Neuronal stem cell (in vitro differentiated cells): ENCODE data around the gene LINGO3.

Source experiments
- DNase-seq: peaks from one replicate; pipeline ENCODE4 v3.0.0-alpha.2; 2013; ENCODE audit warnings: low spot score
- H2AFZ ChIP-seq: one replicate; pipeline ENCODE4 v1.6.1; 2013; ENCODE audit warnings: mild to moderate bottlenecking, low read length, inconsistent platforms
- H2AK5ac ChIP-seq: 2 replicates; pipeline ENCODE4 v1.6.1; 2013; ENCODE audit warnings: low read depth, mild to moderate bottlenecking, inconsistent platforms, low read length, moderate library complexity, mixed read lengths
- H2BK120ac ChIP-seq: 2 replicates; pipeline ENCODE4 v1.6.1; 2013; ENCODE audit warnings: low read depth, mild to moderate bottlenecking, inconsistent platforms, low read length, moderate library complexity, mixed read lengths
- H2BK12ac ChIP-seq: one replicate; pipeline ENCODE4 v1.6.1; 2013; ENCODE audit warnings: low read length, inconsistent platforms
- H2BK15ac ChIP-seq: 2 replicates; pipeline ENCODE4 v1.6.1; 2013; ENCODE audit warnings: mild to moderate bottlenecking, low read length, inconsistent platforms, mixed read lengths
- H2BK5ac ChIP-seq: one replicate; pipeline ENCODE4 v1.6.1; 2013; ENCODE audit warnings: inconsistent platforms, mild to moderate bottlenecking, low read length, moderate library complexity
- H3K14ac ChIP-seq: one replicate; pipeline ENCODE4 v1.6.1; 2013; ENCODE audit warnings: low read length, inconsistent platforms
- H3K18ac ChIP-seq: 2 replicates; pipeline ENCODE4 v1.6.1; 2013; ENCODE audit warnings: low read length, inconsistent platforms
- H3K23ac ChIP-seq: 2 replicates; pipeline ENCODE4 v1.6.1; 2013; ENCODE audit warnings: low read depth, mild to moderate bottlenecking, mixed read lengths, low read length, inconsistent platforms; ENCODE audit not compliant: poor library complexity
- H3K27ac ChIP-seq: replicated peaks from 3 replicates; pipeline ENCODE4 v1.5.1; 2013; ENCODE audit warnings: low read length, inconsistent platforms
- H3K27me3 ChIP-seq, 3 experiments: 2 replicates each; pipeline ENCODE4 v1.6.1; 2013; ENCODE audit warnings: low read length in 3 of 3, mild to moderate bottlenecking in 2 of 3, inconsistent platforms in 1 of 3, low read depth in 1 of 3, mixed read lengths in 1 of 3, moderate library complexity in 1 of 3; ENCODE audit not compliant: control insufficient read depth in 3 of 3, insufficient read depth in 3 of 3
- H3K36me3 ChIP-seq, 2 donors: replicated peaks in 1 of 2; 2 replicates each; pipeline ENCODE4 v1.6.1; 2013; ENCODE audit warnings: low read length in 2 of 2; ENCODE audit not compliant: control insufficient read depth in 2 of 2, insufficient read depth in 2 of 2
- H3K4ac ChIP-seq: 2 replicates; pipeline ENCODE4 v1.6.1; 2013; ENCODE audit warnings: inconsistent platforms, mild to moderate bottlenecking, low read length, moderate library complexity
- H3K4me1 ChIP-seq, 2 donors: 1 replicate in 1 of 2; 2 replicates in 1 of 2; pipeline ENCODE4 v1.6.1; 2013; ENCODE audit warnings: low read length in 2 of 2, low read depth in 1 of 2; ENCODE audit not compliant: control insufficient read depth in 2 of 2, insufficient read depth in 1 of 2
- H3K4me2 ChIP-seq: one replicate; pipeline ENCODE4 v1.6.1; 2013; ENCODE audit warnings: mild to moderate bottlenecking, low read length, inconsistent platforms; ENCODE audit not compliant: insufficient read depth, poor library complexity, severe bottlenecking
- H3K4me3 ChIP-seq, 2 donors: 2 replicates each; pipeline ENCODE4 v1.5.1; 2013; ENCODE audit warnings: low read length in 2 of 2, mild to moderate bottlenecking in 2 of 2, inconsistent platforms in 1 of 2, moderate library complexity in 1 of 2
- H3K79me1 ChIP-seq: one replicate; pipeline ENCODE4 v1.6.1; 2013; ENCODE audit warnings: low read depth, mild to moderate bottlenecking, inconsistent platforms, low read length, moderate library complexity
- H3K9ac ChIP-seq: one replicate; pipeline ENCODE4 v1.6.1; 2013; ENCODE audit warnings: mild to moderate bottlenecking, low read depth, low read length, inconsistent platforms; ENCODE audit not compliant: poor library complexity
- H3K9me3 ChIP-seq, 2 donors: replicated peaks in 1 of 2; 2 replicates each; pipeline versions ENCODE3 to v1.6.1; 2013; ENCODE audit warnings: low read length in 2 of 2, mild to moderate bottlenecking in 2 of 2, inconsistent platforms in 1 of 2, low read depth in 1 of 2, mixed read lengths in 1 of 2, moderate library complexity in 1 of 2; ENCODE audit not compliant: control insufficient read depth in 2 of 2, insufficient read depth in 1 of 2
- H4K8ac ChIP-seq: one replicate; pipeline ENCODE4 v1.6.1; 2013; ENCODE audit warnings: low read depth, mild to moderate bottlenecking, inconsistent platforms, low read length, moderate library complexity
- H4K91ac ChIP-seq: one replicate; pipeline ENCODE4 v1.6.1; 2013; ENCODE audit warnings: low read length, low read depth, mild to moderate bottlenecking, inconsistent platforms; ENCODE audit not compliant: poor library complexity
- WGBS, 2 donors: extraction: QIAGEN DNeasy Blood & Tissue Kit; methylation state at CpG; one replicate each; pipeline ENCODE4 v1.1.7; 2013; ENCODE audit warnings: missing lambda C conversion rate in 2 of 2, mixed read lengths in 1 of 2; ENCODE audit not compliant: insufficient read length in 2 of 2, insufficient replicate concordance in 1 of 2; ENCODE audit errors: extremely low coverage in 2 of 2; 5-methylcytosine and 5-hydroxymethylcytosine counted together

Gene LINGO3

DNA sequence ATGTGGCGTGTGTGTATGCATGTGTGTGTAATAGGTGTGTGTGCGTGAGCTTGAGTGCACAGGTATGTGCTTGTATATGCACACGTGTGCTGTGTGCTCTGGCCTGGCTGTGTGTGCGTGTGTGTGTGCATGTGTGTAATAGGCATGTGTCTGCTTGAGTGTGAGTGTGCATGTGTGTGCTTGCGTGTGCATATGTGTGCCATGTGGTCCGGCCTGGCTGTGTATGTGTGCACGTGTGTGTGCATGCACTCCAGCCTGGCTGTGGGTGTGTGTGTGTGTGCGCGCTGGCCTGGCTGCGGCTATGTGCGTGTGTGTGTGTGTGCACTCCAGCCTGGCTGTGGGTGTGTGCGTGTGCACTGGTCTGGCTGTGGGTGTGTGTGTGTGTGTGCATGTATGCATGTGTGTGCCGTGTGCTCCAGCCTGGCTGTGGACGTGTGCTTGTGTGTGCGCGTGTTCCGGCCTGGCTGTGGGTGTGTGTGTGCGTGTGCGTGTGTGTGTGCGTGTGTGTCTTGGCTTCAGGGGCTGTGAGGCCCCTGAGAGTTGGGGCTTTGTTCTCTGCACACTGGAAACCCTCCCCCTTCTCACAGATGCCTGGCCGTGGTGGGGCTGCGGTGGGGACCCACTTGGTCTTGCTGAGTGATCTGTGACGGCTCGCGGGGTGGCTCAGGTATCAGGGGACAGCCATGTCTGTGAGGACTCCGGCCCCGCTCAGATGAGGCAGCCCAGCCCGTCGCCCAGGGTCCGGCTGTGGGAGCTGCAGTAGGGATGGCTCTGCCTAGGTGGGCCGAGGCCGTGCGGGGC lies 28.8 kb upstream of the LINGO3 start:
- Histone ChIP-seq H3K79me1 (peaks cover 40% of the 10 kb centered on the region), H3K23ac (peak overlapping the region; percentile 94)

DNA sequence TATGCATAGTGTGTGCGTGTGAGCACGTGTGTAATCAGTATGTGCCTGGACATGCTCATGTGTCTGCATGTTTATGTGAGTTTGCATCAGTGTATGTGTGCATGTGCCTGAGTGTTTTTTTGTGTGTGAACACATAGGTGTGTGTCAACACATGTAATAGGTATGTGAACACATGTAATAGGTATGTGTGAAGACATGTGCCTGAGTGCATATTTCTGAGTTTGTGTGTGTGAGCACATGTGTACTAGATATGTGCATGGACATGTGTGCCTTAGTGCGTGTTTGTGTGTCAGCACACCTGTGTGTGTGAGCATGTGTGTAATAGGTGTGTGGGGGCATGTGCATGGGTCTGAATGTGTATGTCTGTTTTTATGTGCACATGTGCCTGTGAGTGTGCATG lies 27.9 kb upstream of the LINGO3 start:
- Histone ChIP-seq H3K4ac (no peak overlapping the region), H3K9ac (peak overlapping the region; percentile 53), H4K91ac (no peak overlapping the region), H3K4me3 (no peak overlapping the region), H3K4me2 (no peak overlapping the region), H3K23ac (peak overlapping the region; percentile 26), H3K36me3 (peaks cover 11 to 30% of the 10 kb centered on the region in 2 donors), H2AK5ac (no peak overlapping the region), H2BK12ac (peak overlapping the region; percentile 76), H2BK120ac (no peak overlapping the region), H3K18ac (peak overlapping the region; percentile 59), H2AFZ (no peak overlapping the region), H3K27me3 (no peaks in the 10 kb centered on the region), H3K4me1 (peaks cover 15 to 19% of the 10 kb centered on the region in 2 donors), H3K9me3 (peaks cover 0 to 8% of the 10 kb centered on the region in 2 donors), H3K27ac (no peak overlapping the region), H2BK15ac (no peak overlapping the region), H3K79me1 (peaks cover 38% of the 10 kb centered on the region), H3K14ac (no peak overlapping the region), H2BK5ac (no peak overlapping the region), H4K8ac (no peak overlapping the region)
- no CpG with 5 or more reads among the region's 3 CpGs for WGBS, 2 donors
- DNase-seq = no peak

More for the DNA sequence above, 28.8 kb upstream of the LINGO3 start:
- Histone ChIP-seq H3K9ac (peak overlapping the region; percentile 89), H2BK15ac (no peak overlapping the region), H2AFZ (no peak overlapping the region), H3K27ac (peak overlapping the region; percentile 79), H2BK120ac (peak overlapping the region; percentile 19), H4K91ac (peak overlapping the region; percentile 100), H4K8ac (peak overlapping the region; percentile 99), H3K9me3 (peaks cover 0 to 8% of the 10 kb centered on the region in 2 donors), H3K18ac (peak overlapping the region; percentile 97), H3K4me3 (peak overlapping the region in 1 of 2 donors; percentile 43), H3K4me1 (peaks cover 12 to 14% of the 10 kb centered on the region in 2 donors), H2AK5ac (peak overlapping the region; percentile 95), H3K4me2 (no peak overlapping the region), H3K36me3 (peaks cover 13 to 39% of the 10 kb centered on the region in 2 donors), H2BK5ac (peak overlapping the region; percentile 90), H3K4ac (peak overlapping the region; percentile 84), H2BK12ac (peak overlapping the region; percentile 95), H3K27me3 (no peaks in the 10 kb centered on the region), H3K14ac (peak overlapping the region; percentile 95)
- no CpG with 5 or more reads among the region's 33 CpGs for WGBS, 2 donors
- DNase-seq = no peak

GRCh38 chr19:2334986-2335846 lies 27.3 kb upstream of the LINGO3 start:
- Histone ChIP-seq H3K18ac (peak overlapping the region; percentile 59), H3K27me3 (no peaks in the 10 kb centered on the region), H3K4me2 (no peak overlapping the region), H3K9me3 (peaks cover 0 to 8% of the 10 kb centered on the region in 2 donors), H4K91ac (no peak overlapping the region), H2BK5ac (no peak overlapping the region), H3K23ac (peak overlapping the region; percentile 26), H3K79me1 (peaks cover 38% of the 10 kb centered on the region), H3K4me1 (peaks cover 19 to 26% of the 10 kb centered on the region in 2 donors), H3K36me3 (peaks cover 11 to 27% of the 10 kb centered on the region in 2 donors), H2BK15ac (no peak overlapping the region), H3K4ac (no peak overlapping the region), H3K14ac (no peak overlapping the region), H2AK5ac (no peak overlapping the region), H2AFZ (no peak overlapping the region), H2BK120ac (no peak overlapping the region), H4K8ac (no peak overlapping the region), H3K4me3 (no peak overlapping the region), H2BK12ac (peak overlapping the region; percentile 76), H3K9ac (peak overlapping the region; percentile 53), H3K27ac (no peak overlapping the region)
- DNase-seq = no peak
- no CpG with 5 or more reads among the region's 26 CpGs for WGBS, 2 donors

- Histone ChIP-seq H3K36me3 (peaks cover 11 to 21% of the 10 kb centered on the region in 2 donors), H2BK12ac (no peak overlapping the region), H3K9ac (no peak overlapping the region), H3K4ac (peak overlapping the region; percentile 31), H4K91ac (no peak overlapping the region), H3K4me2 (no peak overlapping the region), H3K18ac (no peak overlapping the region), H2BK5ac (no peak overlapping the region), H3K27ac (no peak overlapping the region), H3K79me1 (peaks cover 33% of the 10 kb centered on the region), H2BK15ac (no peak overlapping the region), H2AK5ac (no peak overlapping the region), H4K8ac (no peak overlapping the region), H3K14ac (peak overlapping the region; percentile 6), H3K27me3 (no peaks in the 10 kb centered on the region), H3K9me3 (peaks cover 0 to 8% of the 10 kb centered on the region in 2 donors), H3K4me1 (peaks cover 23 to 26% of the 10 kb centered on the region in 2 donors), H3K23ac (no peak overlapping the region), H2AFZ (no peak overlapping the region), H2BK120ac (no peak overlapping the region), H3K4me3 (no peak overlapping the region)
- no peak for DNase-seq
- no CpG with 5 or more reads among the region's 27 CpGs for WGBS, 2 donors
Observed at GRCh38 chr19:2334426-2334825, 26.5 kb upstream of the LINGO3 start.
